ENCODE results near the gene WRAP73. TPM values are rescaled to one million over a fixed set of nuclear protein-coding genes. Genes with fewer than 3 reads are reported as not detected.

The WRAP73 gene
- total and polyA plus RNA-seq, 9 of the 15 experiments (the other 6 are each of a cell fraction or from before 2014, with no cell fraction given) = 4.3 to 51.8 (median 30.1) TPM

DNA sequence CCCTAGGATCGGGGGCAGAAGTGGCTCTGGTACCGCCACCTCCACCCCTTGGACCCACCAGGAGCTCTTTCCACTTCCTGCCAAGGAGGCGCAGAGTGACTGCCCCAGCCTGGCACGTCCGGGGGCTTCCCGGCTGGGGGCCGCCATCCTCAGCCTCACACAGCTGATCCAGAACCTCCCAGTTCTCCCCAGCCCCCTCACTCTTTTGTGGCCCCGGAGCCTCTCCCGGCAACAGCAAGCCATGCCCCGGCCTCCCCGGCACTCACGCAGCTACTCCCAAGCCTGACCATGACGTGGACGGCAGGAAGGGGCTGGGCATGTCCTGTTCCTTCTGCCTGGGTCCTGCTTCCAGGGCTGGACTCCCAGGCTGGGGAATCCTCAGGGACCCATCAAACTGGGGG, 19.5 kb upstream of the WRAP73 start (continued):
- TF ChIP-seq MAZ (CRISPR knock-in tag; conservative IDR thresholded peaks at IDR 0.05 in 1 of 2, IDR thresholded peaks at IDR 0.05 in 1 of 2) = no peak
- TF ChIP-seq ZNF12 (CRISPR knock-in tag; IDR thresholded peaks at IDR 0.05) = no peak

DNA sequence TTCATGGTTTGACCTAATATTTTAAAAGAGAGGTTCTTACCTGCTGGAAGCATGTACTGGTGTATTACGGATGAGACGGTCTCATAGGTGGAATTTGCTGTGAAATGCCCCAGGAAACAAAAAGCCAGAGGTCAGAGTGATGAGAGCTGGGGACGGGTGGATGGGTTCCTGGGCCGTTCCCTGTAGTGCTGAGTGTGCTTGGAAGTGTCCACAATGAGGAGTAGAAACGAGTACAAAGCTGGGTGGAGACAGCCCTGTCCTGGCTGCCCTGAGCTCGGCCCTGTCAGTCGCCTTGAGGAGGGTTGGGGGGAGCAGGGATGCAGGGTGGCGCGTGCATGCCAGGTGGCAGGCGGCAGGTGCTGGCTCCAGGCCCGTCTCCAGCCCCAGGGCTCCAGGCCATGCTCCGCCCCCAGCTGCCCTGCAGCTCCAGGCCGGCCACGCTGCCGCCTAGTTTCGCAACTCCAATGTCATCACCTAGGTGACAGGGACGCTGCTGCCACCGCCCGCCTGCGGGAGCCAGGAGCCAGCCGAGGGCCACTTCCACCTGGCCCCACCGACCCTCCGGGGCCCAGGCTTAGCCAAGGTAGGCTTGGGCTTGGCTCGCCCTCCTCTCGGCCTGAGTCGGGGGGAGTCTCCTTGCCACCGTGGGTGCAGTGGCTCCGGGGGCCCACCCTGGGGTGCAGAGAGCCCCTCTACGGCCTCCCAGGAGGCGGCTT, 18.8 kb upstream of the WRAP73 start:
- in situ Hi-C loops (cut with MboI) (no loop called here), intact Hi-C loops (cut with micrococcal nuclease) (no loop called here)
- peak; percentile 84 for ATAC-seq
- Histone ChIP-seq H3K9me1 (ENCODE audit: control insufficient read depth, insufficient read depth, low read length) (peaks cover 2% of the 10 kb centered on the region), H3K4me1 (replicated peaks in 1 of 2; ENCODE audit: control insufficient read depth in 2 of 2, insufficient read depth in 2 of 2, low read length in 2 of 2) (peaks cover 3 to 51% of the 10 kb centered on the region in 2 experiments; a peak in 3 of 5 replicates), H3K4me2 (ENCODE audit: insufficient read depth, low read length) (0 out of 2 replicates have a peak overlapping the region, but pooled peaks have one; percentile 10), H3K79me2 (ENCODE audit: control insufficient read depth, insufficient read depth, low read length) (no peaks in the 10 kb centered on the region), H3K27ac (ENCODE audit: extremely low read depth, low read depth, low read length) (no peak overlapping the region), H3K36me3 (ENCODE audit: control insufficient read depth, insufficient read depth, low read length) (no peaks in the 10 kb centered on the region), H2AFZ (ENCODE audit: low read depth, low read length) (no peak overlapping the region), H3K9ac (ENCODE audit: insufficient read depth in 1 of 2, low read depth in 2 of 2, low read length in 2 of 2) (peak overlapping the region in 1 of 2 experiments; percentile 8; a peak in 2 of 4 replicates), H3K9me3 (replicated peaks; ENCODE audit: control insufficient read depth, insufficient read depth, low read depth, low read length) (no peaks in the 10 kb centered on the region), H3K4me3 (no peak overlapping the region), H4K20me1 (replicated peaks; ENCODE audit: control insufficient read depth, insufficient read depth, low read length) (peaks cover 45% of the 10 kb centered on the region), H3K27me3 (ENCODE audit: control insufficient read depth in 2 of 2, insufficient read depth in 2 of 2, low read length in 2 of 2) (peaks cover 38 to 66% of the 10 kb centered on the region in 2 experiments; a peak in 4 of 5 replicates)
- ChIA-PET POLR2A (interaction anchor here (0.6 to 2.4 kb wide), 5 partner anchors 9 to 425 kb away, joined by 3 to 7 read pairs (median 4); no protein-coding TSS in a partner anchor), CTCF (ENCODE audit: low intra/inter-chr PET ratio) (no interaction called here)
- peak; percentile 68 to 75 (median 72) for DNase-seq (ENCODE audit: extremely low read depth in 1 of 4, low spot score in 3 of 4)
- no TSS peak for BruUV-seq (replicated peaks)
- 7% methylated on average over 29 of the region's 30 CpGs for WGBS (ENCODE audit: insufficient coverage, low coverage, missing lambda C conversion rate)
- no peak for FAIRE-seq
- TF ChIP-seq RNF2 (IDR thresholded peaks at IDR 0.05) (no peak), CREBBP (IDR thresholded peaks at IDR 0.05; ENCODE audit: low read depth, low read length) (no peak), TAL1 (IDR thresholded peaks at IDR 0.05) (no peak), U2AF2 (optimal IDR thresholded peaks at IDR 0.05; ENCODE audit: low read depth, low read length) (no peak), ZNF134 (CRISPR knock-in tag; conservative IDR thresholded peaks at IDR 0.05) (peak; percentile 62; the same call in 1 of the 2 replicates)
- TF ChIP-seq, protein P1, sequence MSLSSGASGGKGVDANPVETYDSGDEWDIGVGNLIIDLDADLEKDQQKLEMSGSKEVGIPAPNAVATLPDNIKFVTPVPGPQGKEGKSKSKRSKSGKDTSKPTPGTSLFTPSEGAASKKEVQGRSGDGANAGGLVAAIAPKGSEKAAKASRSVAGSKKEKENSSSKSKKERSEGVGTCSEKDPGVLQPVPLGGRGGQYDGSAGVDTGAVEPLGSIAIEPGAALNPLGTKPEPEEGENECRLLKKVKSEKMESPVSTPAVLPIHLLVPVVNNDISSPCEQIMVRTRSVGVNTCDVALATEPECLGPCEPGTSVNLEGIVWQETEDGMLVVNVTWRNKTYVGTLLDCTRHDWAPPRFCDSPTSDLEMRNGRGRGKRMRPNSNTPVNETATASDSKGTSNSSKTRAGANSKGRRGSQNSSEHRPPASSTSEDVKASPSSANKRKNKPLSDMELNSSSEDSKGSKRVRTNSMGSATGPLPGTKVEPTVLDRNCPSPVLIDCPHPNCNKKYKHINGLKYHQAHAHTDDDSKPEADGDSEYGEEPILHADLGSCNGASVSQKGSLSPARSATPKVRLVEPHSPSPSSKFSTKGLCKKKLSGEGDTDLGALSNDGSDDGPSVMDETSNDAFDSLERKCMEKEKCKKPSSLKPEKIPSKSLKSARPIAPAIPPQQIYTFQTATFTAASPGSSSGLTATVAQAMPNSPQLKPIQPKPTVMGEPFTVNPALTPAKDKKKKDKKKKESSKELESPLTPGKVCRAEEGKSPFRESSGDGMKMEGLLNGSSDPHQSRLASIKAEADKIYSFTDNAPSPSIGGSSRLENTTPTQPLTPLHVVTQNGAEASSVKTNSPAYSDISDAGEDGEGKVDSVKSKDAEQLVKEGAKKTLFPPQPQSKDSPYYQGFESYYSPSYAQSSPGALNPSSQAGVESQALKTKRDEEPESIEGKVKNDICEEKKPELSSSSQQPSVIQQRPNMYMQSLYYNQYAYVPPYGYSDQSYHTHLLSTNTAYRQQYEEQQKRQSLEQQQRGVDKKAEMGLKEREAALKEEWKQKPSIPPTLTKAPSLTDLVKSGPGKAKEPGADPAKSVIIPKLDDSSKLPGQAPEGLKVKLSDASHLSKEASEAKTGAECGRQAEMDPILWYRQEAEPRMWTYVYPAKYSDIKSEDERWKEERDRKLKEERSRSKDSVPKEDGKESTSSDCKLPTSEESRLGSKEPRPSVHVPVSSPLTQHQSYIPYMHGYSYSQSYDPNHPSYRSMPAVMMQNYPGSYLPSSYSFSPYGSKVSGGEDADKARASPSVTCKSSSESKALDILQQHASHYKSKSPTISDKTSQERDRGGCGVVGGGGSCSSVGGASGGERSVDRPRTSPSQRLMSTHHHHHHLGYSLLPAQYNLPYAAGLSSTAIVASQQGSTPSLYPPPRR (CRISPR knock-in tag; IDR thresholded peaks at IDR 0.05; ENCODE audit: borderline replicate concordance) = no peak
- TF ChIP-seq, protein P2, sequence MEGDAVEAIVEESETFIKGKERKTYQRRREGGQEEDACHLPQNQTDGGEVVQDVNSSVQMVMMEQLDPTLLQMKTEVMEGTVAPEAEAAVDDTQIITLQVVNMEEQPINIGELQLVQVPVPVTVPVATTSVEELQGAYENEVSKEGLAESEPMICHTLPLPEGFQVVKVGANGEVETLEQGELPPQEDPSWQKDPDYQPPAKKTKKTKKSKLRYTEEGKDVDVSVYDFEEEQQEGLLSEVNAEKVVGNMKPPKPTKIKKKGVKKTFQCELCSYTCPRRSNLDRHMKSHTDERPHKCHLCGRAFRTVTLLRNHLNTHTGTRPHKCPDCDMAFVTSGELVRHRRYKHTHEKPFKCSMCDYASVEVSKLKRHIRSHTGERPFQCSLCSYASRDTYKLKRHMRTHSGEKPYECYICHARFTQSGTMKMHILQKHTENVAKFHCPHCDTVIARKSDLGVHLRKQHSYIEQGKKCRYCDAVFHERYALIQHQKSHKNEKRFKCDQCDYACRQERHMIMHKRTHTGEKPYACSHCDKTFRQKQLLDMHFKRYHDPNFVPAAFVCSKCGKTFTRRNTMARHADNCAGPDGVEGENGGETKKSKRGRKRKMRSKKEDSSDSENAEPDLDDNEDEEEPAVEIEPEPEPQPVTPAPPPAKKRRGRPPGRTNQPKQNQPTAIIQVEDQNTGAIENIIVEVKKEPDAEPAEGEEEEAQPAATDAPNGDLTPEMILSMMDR (IDR thresholded peaks at IDR 0.05 in 2 of 3, conservative IDR thresholded peaks at IDR 0.05 in 1 of 3; ENCODE audit: insufficient read depth in 2 of 3, low read depth in 1 of 3, low read length in 3 of 3) = no peak
- TF ChIP-seq, protein P3, sequence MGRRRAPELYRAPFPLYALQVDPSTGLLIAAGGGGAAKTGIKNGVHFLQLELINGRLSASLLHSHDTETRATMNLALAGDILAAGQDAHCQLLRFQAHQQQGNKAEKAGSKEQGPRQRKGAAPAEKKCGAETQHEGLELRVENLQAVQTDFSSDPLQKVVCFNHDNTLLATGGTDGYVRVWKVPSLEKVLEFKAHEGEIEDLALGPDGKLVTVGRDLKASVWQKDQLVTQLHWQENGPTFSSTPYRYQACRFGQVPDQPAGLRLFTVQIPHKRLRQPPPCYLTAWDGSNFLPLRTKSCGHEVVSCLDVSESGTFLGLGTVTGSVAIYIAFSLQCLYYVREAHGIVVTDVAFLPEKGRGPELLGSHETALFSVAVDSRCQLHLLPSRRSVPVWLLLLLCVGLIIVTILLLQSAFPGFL (CRISPR knock-in tag; IDR thresholded peaks at IDR 0.05) = no peak
